ENCODE measurements around the gene CSNK1D.
A peak's percentile ranks its signal among the peaks of the same experiment; 100 is the strongest.

Gene CSNK1D

GRCh38 chr17:82236142-82236971 lies 37.1 kb downstream of the CSNK1D start:
- DNase-seq (ENCODE audit: low read depth, low spot score), result peak; percentile 32
- no peak overlapping the region for H3K4me3 ChIP-seq (ENCODE audit: low read length)

GRCh38 chr17:82235775-82236141 lies 37.7 kb downstream of the CSNK1D start:
- DNase-seq (ENCODE audit: low read depth, low spot score), result no peak

GRCh38 chr17:82235056-82235774 lies 38.3 kb downstream of the CSNK1D start:
- DNase-seq (ENCODE audit: low read depth, low spot score), result no peak
- H3K4me3 ChIP-seq (ENCODE audit: low read length), result no peak overlapping the region

More at GRCh38 chr17:82235775-82236141, 37.7 kb downstream of the CSNK1D start:
- no peak overlapping the region for H3K4me3 ChIP-seq (ENCODE audit: low read length)

DNA sequence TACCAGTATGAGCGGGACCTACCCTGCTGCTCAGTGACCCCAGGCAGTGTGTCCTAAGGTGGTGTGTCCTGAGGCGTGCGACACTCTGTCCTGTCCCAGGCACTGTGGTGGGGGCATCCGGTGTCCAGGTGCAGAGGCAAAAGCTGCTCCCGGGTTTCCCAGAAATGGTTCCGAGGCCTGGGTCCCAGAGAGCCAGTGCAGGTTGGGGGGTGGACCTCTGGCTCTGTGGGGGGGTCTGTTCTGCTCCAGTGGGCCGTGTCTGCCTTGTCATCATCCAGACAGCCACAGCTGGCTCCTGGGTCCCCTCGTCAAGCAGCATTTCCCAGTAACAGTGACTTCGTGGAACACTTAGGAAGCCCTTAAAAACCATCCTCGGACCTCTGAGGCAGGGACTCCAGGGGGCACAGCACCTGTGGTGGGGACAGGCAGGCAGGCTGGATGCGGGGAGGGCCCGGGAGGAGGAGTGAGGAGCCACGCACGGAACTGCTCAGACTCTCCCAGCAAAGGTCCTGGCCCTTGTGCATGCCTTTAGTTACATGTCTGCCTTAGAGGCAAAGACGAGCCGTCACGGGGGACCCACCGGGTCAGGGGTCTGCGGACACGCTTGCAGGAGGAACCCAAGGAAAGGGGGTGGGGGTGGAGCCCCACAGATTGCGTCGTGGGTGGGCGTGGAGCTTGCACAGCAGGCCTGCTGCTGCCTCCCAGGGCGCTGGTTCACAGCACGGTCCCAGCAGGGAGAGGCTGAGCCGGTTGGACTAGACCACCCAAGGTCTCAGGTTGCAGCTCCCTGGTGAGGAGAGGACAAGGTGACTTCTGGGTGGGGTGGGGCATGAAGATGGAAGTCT lies 39.1 kb downstream of the CSNK1D start:
- no peak overlapping the region for H3K4me3 ChIP-seq (ENCODE audit: low read length)
- no peak for DNase-seq (ENCODE audit: low read depth, low spot score)

GRCh38 chr17:82232876-82233785 lies 40.4 kb downstream of the CSNK1D start:
- H3K4me3 ChIP-seq (ENCODE audit: low read length), result no peak overlapping the region
- no peak for DNase-seq (ENCODE audit: low read depth, low spot score)

DNA sequence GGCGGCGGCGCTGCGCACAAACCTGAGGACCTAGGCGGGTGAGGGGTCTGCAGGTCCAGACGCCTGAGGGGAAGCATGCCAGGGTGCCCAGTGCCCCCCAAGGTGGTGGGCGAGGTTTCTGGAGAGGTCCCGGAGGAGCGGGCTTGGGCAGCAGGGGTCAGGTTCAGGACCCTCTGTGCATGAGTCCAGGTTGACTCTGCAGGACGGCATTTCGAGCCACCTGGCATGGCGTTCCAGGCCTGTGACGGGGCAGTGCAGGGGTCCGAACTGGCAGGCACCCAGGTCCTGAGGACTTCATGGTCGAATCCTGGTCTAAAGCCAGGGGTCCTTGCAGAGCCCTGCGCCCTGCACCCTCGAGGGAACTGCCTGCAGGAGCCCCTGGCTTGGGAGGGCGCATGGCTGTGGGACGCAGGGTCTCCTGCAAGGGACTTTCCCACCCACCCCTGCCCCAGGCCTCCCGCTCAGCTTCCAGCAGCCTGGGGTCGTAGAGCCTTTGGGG lies 41.1 kb downstream of the CSNK1D start:
- DNase-seq (ENCODE audit: low read depth, low spot score), result no peak
- H3K4me3 ChIP-seq (ENCODE audit: low read length), result no peak overlapping the region

GRCh38 chr17:82231562-82232321 lies 41.8 kb downstream of the CSNK1D start:
- DNase-seq (ENCODE audit: low read depth, low spot score), result no peak
- no peak overlapping the region; the same call in 1 of the 2 replicates for H3K4me3 ChIP-seq (ENCODE audit: low read length)

DNA sequence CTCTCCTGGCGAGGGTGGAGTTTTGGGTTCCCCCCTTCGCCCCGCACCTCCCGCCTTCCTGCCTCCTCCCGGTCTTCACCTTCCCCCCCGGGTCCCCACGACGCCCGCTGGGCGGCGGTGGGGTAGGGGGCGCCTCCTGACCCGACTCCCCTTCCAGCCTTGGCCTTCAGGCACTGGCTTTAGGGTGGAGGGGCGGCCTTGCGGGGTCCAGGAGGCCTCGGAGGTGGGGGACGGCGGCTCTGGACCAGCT lies 42.3 kb downstream of the CSNK1D start:
- DNase-seq (ENCODE audit: low read depth, low spot score), result no peak

DNA sequence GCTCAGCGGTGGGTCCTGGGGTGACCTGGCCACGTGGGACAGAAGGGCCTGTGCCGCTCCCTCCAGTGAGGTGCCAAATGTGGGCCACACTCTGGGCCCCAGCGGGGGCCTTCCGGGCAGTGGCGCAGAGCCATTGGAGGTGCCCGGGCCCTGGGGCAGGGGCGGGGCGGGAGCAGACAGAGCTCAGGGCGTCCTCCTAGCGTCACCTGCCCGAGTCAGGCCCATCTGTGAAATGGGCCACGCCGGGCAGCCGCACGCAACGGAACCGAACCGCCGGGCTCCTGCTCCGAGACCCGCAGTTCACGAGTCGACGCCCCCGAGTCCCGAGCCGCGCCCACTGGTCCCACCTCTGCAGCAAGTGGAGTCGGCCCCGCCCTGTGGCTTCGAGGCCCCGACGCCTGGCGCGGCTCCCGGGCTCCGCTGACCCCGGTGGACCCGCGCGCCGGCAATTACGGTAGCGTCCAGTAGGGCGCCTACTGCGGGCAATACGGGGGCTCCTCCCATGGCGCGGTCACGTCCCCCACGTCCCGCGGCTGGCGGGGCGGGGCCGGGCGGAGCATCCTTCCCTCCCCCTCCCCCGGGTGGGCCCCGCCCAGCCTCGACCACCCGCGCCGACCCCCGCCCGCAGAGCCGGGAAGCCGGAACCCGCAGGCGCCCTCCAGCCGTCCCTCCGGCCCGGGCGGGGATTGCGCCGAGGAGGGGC lies 42.7 kb downstream of the CSNK1D start:
- DNase-seq (ENCODE audit: low read depth, low spot score), result no peak
- peak overlapping the region; percentile 43 for H3K4me3 ChIP-seq (ENCODE audit: low read length)

More for the DNA sequence above, 42.3 kb downstream of the CSNK1D start:
- H3K4me3 ChIP-seq (ENCODE audit: low read length), result no peak overlapping the region; the same call in 1 of the 2 replicates

- DNase-seq (ENCODE audit: low read depth, low spot score), result no peak
- H3K4me3 ChIP-seq (ENCODE audit: low read length), result peak overlapping the region; percentile 43
These were observed 43.5 kb downstream of the CSNK1D start for GRCh38 chr17:82229698-82230608.

DNA sequence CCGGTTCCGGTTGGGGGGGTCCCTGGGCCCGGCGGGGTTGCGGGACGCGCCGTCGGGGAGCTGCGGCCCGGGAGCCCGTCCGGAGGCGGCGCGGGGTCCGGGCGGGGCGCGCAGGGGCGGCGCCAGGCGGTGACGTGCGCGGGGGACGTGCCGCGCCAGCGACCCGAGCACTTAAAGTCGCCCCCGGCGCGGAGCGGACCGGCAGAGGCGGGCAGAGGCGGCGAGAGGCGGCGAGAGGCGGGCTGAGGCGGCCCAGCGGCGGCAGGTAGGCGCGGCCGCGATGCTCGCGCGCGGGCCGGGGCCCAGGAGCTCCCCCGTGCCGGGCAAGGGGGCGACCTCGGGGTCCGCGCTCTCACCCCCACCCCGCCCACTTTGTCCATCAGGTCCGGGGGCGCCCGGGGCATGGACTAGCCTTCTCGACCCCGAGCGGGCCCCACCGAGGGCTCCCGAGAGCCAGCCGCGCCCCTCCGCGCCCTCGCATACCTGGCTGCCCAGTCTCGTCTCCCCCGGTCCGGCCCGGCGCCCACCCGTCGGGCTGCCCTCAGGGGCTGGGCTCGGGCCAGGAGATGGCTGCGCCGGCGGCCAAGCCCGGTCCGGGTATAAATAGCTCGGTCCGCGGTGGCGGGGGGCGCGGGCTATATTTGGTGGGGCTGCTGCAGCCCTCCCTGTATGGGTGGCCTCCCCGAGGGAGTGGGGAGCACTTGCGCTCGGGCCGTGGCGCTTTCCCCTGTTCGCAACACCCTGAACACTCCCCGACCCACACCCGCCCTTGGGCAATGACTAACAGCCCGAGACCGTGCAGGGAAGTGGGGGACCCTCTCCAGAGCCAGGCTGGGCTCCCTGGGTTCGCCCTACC lies 44.4 kb downstream of the CSNK1D start, which contains the start of gene SLC16A3:
Gene SLC16A3, plus strand, starts transcription at position 201 of the 856 bp plus-strand sequence. CDS start 6,967 bp downstream, outside the sequence.
- DNase-seq (ENCODE audit: low read depth, low spot score), result peak; percentile 38
- peak within 1 kb of the TSS; percentile 65 for H3K4me3 ChIP-seq (ENCODE audit: low read length)

GRCh38 chr17:82228278-82228841 lies 45.1 kb downstream of the CSNK1D start:
- DNase-seq (ENCODE audit: low read depth, low spot score), result peak; percentile 60
- peak overlapping the region; percentile 65 for H3K4me3 ChIP-seq (ENCODE audit: low read length)

DNA sequence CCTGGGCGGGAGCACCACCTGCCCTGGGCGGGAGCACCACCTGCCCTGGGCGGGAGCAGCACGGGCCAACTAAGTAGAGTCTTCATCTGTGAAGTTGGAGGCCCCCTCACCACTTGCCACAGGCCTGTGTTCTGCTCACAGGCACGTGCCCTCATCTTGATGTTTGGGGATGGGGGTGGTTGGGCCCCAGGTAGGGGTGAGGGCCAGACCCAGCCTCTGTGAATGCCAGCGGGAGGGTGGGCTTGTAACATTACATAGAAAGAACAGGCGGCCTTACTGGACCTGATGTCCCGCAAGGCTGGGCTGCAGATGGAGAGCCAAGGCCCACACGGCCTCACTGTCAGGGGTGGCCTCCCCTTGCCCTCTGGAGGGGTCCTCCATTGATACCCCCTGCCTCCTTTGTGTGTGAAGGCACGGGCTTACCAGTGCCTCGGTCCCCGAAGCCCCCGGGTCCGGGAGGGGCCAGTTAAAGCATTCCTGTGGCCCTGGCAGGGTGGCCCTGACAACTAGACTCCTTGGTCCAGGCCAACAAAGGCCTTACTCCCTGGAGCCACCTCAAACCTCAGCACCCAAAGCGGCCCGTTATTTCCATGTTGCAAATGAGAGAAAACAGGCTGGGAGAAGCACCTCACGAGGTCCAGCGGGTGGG lies 45.7 kb downstream of the CSNK1D start:
- no peak for DNase-seq (ENCODE audit: low read depth, low spot score)
- H3K4me3 ChIP-seq (ENCODE audit: low read length), result peak overlapping the region; percentile 65

- DNase-seq (ENCODE audit: low read depth, low spot score), result no peak
- no peak overlapping the region for H3K4me3 ChIP-seq (ENCODE audit: low read length)
These were observed 46.5 kb downstream of the CSNK1D start for GRCh38 chr17:82226809-82227628.
